ENCODE results near the gene CAMTA1.

CAMTA1 gene

DNA sequence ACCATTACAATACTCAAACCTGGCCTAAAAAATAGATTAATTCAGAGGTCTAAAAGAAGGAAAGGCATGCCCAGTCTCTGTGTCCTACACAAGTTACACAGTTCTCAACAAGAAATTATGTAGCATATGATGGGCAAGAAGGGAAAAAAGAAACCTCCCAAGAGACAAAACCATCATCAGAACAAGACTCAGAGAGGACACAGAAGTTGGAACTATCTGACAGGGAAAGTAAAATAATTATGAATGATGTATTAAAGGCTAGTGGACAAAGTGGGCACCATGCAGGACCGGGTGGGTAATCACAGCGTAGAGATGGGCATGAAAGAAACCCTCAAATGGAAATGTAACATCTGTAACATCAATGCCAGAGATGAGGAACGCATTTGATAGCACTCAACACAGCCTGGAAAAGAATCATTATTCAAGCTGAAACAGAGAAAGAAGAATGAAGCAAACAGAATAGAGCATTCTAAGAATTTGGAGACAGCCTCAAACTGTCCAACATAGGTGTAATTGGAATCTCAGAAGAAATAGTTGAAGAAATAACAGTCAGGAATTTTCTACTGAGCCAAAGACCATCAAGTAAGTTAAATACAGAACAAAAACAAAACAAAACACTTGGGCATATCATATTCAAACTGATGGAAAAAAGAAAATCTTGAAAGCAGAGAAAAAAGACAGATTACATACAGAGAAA is 1028.6 kb downstream of the CAMTA1 start:
- H3K36me3 ChIP-seq (ENCODE audit: control insufficient read depth, insufficient read depth, low read length) = peaks cover 14% of the 10 kb centered on the region
- no peaks in the 10 kb centered on the region for H3K4me1 ChIP-seq (ENCODE audit: control insufficient read depth, insufficient read depth, low read length)
- no peaks in the 10 kb centered on the region for H3K27me3 ChIP-seq (ENCODE audit: control insufficient read depth, insufficient read depth, low read length)
- no peak overlapping the region for H3K9ac ChIP-seq (ENCODE audit: low read length)
- H3K9me3 ChIP-seq (ENCODE audit: control insufficient read depth, insufficient read depth, low read depth, low read length) = peaks cover 14% of the 10 kb centered on the region
- no peak overlapping the region for H3K27ac ChIP-seq (ENCODE audit: low read depth, low read length)
- no peak overlapping the region for H3K4me3 ChIP-seq (ENCODE audit: low read depth, low read length)
